Measurements from ENCODE around the gene KLHL33. TPM values are rescaled to one million over a fixed set of nuclear protein-coding genes. Genes with fewer than 3 reads are reported as not detected.

Gene KLHL33
- total RNA-seq, 2 donors from 2014 or later: 0.26 TPM; not detected in 1

DNA sequence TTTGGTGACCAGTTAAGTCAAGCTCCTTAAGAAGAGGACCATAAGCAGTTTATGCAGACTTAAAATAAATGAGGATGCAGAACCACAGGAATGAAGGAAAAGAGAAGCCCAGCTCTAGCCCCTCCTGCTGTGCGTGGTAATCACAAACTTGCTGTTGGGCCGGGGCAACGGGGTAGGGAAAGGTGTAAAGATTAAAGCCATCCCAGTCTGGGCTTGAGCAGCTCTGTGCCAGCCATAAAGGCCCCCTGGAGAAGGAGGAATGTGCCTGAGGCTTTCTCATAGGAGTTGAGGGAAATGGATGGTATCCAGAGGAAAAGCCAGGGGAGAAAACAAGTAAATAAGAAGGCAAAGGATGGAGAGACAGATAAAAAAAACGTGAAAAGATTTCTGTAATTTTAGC is 47.8 kb downstream of the KLHL33 start:
- Histone ChIP-seq H3K4me3 (no peak overlapping the region), H3K4me1 (no peaks in the 10 kb centered on the region), H3K36me3 (replicated peaks in 1 of 2; ENCODE audit: insufficient read depth in 1 of 2, low read depth in 2 of 2) (peaks cover 5 to 65% of the 10 kb centered on the region in 2 donors), H3K27ac (no peak overlapping the region), H3K27me3 (no peaks in the 10 kb centered on the region), H3K9me3 (no peaks in the 10 kb centered on the region)
- DNase-seq: no peak
- intact Hi-C loops (cut with DNase I): no loop called here
- ATAC-seq: no peak
- 54 to 71% methylated on average over 4 of the region's 4 CpGs for WGBS, 2 donors
- TF ChIP-seq, protein P1, sequence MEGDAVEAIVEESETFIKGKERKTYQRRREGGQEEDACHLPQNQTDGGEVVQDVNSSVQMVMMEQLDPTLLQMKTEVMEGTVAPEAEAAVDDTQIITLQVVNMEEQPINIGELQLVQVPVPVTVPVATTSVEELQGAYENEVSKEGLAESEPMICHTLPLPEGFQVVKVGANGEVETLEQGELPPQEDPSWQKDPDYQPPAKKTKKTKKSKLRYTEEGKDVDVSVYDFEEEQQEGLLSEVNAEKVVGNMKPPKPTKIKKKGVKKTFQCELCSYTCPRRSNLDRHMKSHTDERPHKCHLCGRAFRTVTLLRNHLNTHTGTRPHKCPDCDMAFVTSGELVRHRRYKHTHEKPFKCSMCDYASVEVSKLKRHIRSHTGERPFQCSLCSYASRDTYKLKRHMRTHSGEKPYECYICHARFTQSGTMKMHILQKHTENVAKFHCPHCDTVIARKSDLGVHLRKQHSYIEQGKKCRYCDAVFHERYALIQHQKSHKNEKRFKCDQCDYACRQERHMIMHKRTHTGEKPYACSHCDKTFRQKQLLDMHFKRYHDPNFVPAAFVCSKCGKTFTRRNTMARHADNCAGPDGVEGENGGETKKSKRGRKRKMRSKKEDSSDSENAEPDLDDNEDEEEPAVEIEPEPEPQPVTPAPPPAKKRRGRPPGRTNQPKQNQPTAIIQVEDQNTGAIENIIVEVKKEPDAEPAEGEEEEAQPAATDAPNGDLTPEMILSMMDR (IDR thresholded peaks at IDR 0.05): no peak
- TF ChIP-seq POLR2A (IDR thresholded peaks at IDR 0.05): no peak

DNA sequence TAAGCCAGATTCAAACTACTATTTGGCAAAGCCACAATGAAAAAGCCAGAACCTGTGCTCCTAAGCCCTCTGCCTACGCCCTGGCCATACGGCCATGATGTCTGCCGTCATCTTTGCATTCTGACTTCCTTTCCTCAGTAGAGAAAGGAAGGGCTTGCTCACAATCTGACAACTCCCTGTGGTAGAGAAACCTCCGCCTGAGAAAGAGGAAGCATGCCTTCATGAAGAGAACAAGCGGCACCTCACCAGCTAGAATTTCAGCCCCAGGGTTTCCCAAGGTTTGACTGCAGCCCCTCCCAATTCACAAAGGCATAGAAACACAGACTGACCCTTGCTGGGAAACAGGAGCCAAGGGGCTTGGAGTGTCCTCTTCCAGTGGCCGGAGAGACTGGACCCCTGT is 48.4 kb downstream of the KLHL33 start:
- peaks cover 5 to 69% of the 10 kb centered on the region in 2 donors for H3K36me3 ChIP-seq (replicated peaks in 1 of 2; ENCODE audit: insufficient read depth in 1 of 2, low read depth in 2 of 2)

DNA sequence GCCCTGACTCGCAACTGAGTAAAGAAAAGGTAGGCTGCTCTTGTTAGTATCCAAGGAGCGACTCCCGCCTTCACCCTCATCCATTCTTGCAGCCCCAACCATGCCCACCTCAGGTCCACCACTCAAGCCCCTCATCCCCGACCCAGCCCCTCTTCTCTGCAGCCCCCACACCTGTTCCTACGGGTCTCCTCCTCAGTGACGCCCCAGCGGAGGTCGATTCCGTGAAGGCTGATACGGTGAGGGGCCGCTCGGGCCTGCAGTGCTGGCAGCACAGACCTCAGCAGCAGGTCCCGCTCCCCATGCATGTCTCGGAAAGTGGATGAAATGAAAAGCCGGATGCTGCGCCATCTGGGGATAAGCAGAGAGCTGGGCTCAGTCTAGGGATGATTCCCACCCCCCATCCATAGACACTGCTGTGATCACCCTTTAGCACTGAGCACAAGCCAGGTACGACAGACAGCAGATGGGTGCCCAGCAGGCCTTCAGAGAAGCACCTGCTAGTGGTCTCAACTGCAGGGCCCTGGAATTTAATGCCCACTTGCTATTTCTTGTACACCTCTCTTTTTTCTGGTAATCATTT is 49.6 kb downstream of the KLHL33 start:
- Histone ChIP-seq H3K9me3 (no peaks in the 10 kb centered on the region), H3K27ac (no peak overlapping the region), H3K36me3 (replicated peaks in 1 of 2; ENCODE audit: insufficient read depth in 1 of 2, low read depth in 2 of 2) (peaks cover 11 to 73% of the 10 kb centered on the region in 2 donors), H3K4me1 (no peaks in the 10 kb centered on the region), H3K27me3 (no peaks in the 10 kb centered on the region), H3K4me3 (no peak overlapping the region)
- WGBS, 2 donors: 90 to 94% methylated on average over 16 to 17 of the region's 17 CpGs
- no peak for TF ChIP-seq POLR2A (IDR thresholded peaks at IDR 0.05)
- TF ChIP-seq, protein P1 (IDR thresholded peaks at IDR 0.05): no peak
- no peak for ATAC-seq
- DNase-seq: no peak
- intact Hi-C loops (cut with DNase I): no loop called here

More for the DNA sequence above, 48.4 kb downstream of the KLHL33 start:
- no peak overlapping the region for H3K27ac ChIP-seq
- no peak overlapping the region for H3K4me3 ChIP-seq
- no peaks in the 10 kb centered on the region for H3K9me3 ChIP-seq
- DNase-seq (peak in 1 of 4 donors; percentile 16), ATAC-seq (no peak)
- 82 to 93% methylated on average over 6 of the region's 6 CpGs for WGBS, 2 donors
- intact Hi-C loops (cut with DNase I): no loop called here
- H3K27me3 ChIP-seq: no peaks in the 10 kb centered on the region
- TF ChIP-seq, protein P1 (IDR thresholded peaks at IDR 0.05): no peak
- TF ChIP-seq POLR2A (IDR thresholded peaks at IDR 0.05): no peak
- no peaks in the 10 kb centered on the region for H3K4me1 ChIP-seq

DNA sequence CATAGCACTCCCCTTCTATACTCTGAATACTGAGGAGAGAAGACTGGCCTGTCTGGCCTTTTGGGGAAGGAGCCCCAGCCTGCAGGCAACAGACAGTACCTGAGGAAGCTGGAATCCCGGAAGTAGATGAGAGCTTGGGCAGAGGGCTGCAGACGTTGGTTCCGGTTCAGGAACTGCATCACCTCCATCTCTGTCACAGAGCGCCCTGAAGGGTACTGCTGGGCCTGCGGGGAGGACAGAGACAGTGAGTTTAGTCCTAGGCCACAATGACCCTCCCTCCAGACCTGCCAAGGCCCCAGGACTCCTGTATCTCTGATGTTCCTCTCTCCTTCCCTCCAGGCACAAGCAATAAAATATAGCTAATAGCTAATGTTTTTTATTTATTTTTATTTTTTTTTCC is 51.1 kb downstream of the KLHL33 start:
- no peaks in the 10 kb centered on the region for H3K4me1 ChIP-seq
- TF ChIP-seq, protein P1 (IDR thresholded peaks at IDR 0.05): no peak
- no peak for TF ChIP-seq POLR2A (IDR thresholded peaks at IDR 0.05)
- no peak overlapping the region for H3K4me3 ChIP-seq
- WGBS, 2 donors: 93 to 94% methylated on average over 5 of the region's 5 CpGs
- H3K27ac ChIP-seq: no peak overlapping the region
- ATAC-seq (no peak), DNase-seq (no peak)
- no peaks in the 10 kb centered on the region for H3K27me3 ChIP-seq
- intact Hi-C loops (cut with DNase I): no loop called here
- peaks cover 11 to 65% of the 10 kb centered on the region in 2 donors for H3K36me3 ChIP-seq (replicated peaks in 1 of 2; ENCODE audit: insufficient read depth in 1 of 2, low read depth in 2 of 2)
- H3K9me3 ChIP-seq: no peaks in the 10 kb centered on the region

DNA sequence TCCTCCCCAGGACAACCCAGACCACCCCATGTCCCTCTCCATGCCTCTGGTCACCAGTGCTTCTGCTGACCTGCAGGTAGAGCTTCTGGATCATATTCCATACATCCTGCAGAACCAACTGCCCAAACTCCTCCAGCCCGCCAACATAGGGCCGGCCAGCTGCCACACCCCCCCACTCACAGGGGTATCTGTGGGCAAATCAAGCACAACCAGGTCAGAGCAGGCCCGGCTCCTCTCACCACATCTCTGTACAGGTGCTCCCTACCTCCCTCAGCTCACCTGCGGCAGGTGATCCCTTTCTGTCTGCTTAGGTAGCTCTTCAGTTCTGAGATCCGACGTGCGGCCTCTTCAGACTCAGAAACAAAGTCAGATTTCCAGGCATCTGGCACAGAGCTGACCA is 51.6 kb downstream of the KLHL33 start:
- Histone ChIP-seq H3K27me3 (no peaks in the 10 kb centered on the region), H3K9me3 (no peaks in the 10 kb centered on the region), H3K4me1 (no peaks in the 10 kb centered on the region), H3K27ac (no peak overlapping the region), H3K36me3 (replicated peaks in 1 of 2; ENCODE audit: insufficient read depth in 1 of 2, low read depth in 2 of 2) (peaks cover 6 to 65% of the 10 kb centered on the region in 2 donors), H3K4me3 (no peak overlapping the region)
- intact Hi-C loops (cut with DNase I): no loop called here
- no peak for TF ChIP-seq POLR2A (IDR thresholded peaks at IDR 0.05)
- TF ChIP-seq, protein P1 (IDR thresholded peaks at IDR 0.05): no peak
- ATAC-seq (no peak), DNase-seq (no peak)
- 85 to 100% methylated on average over 7 of the region's 7 CpGs for WGBS, 2 donors

Data from body of pancreas (tissue), 4 donors.